Measurements from ENCODE around the gene SLC2A5. TPM values are rescaled to one million over a fixed set of nuclear protein-coding genes. Genes with fewer than 3 reads are reported as not detected.

SLC2A5 gene
- total RNA-seq, 1 experiment from 2014 or later, result not detected

DNA sequence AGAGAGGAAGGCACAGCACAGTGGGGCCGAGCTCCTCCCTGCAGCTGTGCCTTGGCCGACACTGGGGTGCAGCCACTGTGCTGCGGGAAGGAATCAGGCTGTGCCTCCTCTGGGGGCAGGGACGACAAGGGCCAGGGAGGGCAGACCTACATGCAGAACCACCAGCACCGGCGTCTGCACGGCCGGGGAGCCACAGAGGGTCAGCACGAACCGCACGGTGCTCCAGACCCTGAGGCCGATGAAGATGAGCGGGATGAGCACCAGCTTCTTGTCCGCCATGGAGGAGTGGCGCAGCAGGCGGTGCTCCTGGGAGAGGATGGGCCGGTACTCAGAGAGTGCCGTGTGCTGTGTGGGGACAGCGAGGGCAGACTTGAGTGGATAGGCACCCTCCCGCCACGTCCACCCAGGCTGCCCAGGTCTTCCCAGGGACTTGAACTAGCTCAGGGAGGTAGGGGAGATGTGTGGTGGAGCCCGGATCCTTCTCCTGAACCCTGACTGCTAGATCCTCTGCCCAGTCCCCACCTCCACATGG lies 36.0 kb upstream of the SLC2A5 start:
- Histone ChIP-seq H3K9ac (ENCODE audit: low read length) (no peak overlapping the region), H3K4me1 (ENCODE audit: insufficient read depth, low read length) (no peaks in the 10 kb centered on the region), H4K20me1 (ENCODE audit: low read length) (no peaks in the 10 kb centered on the region), H3K4me3 (ENCODE audit: low read length) (no peak overlapping the region), H3K79me2 (ENCODE audit: low read length) (no peaks in the 10 kb centered on the region), H3K4me2 (ENCODE audit: low read length) (no peak overlapping the region), H3K27ac (ENCODE audit: low read length) (no peak overlapping the region), H3K36me3 (ENCODE audit: low read depth, low read length) (no peaks in the 10 kb centered on the region), H3F3A (ENCODE audit: low read length, unreplicated experiment) (no peaks in the 10 kb centered on the region), H3K9me2 (replicated peaks; ENCODE audit: low read length) (no peaks in the 10 kb centered on the region), H2AFZ (ENCODE audit: low read length) (no peak overlapping the region), H3K9me3 (ENCODE audit: low read length) (no peaks in the 10 kb centered on the region), H3K27me3 (ENCODE audit: low read length) (no peaks in the 10 kb centered on the region)
- ChIA-PET CTCF (no interaction called here), POLR2A (ENCODE audit: unreplicated experiment) (no interaction called here)
- TF ChIP-seq CTCF (conservative IDR thresholded peaks at IDR 0.05; ENCODE audit: low read depth, low read length) (no peak), EZH2phosphoT487 (IDR thresholded peaks at IDR 0.05; ENCODE audit: borderline replicate concordance, low read length) (no peak), EZH2 (IDR thresholded peaks at IDR 0.05; ENCODE audit: low read length, unreplicated experiment) (no peak)
- DNase-seq, result no peak
- intact Hi-C loops (cut with micrococcal nuclease), result no loop called here
- no peak for ATAC-seq
- no TSS peak for BruUV-seq (replicated peaks)

GRCh38 chr1:9101510-9102146 lies 32.2 kb upstream of the SLC2A5 start:
- Histone ChIP-seq H3K9me2 (replicated peaks; ENCODE audit: low read length) (no peaks in the 10 kb centered on the region), H2AFZ (ENCODE audit: low read length) (no peak overlapping the region), H4K20me1 (ENCODE audit: low read length) (no peaks in the 10 kb centered on the region), H3K4me3 (ENCODE audit: low read length) (no peak overlapping the region), H3K36me3 (ENCODE audit: low read depth, low read length) (no peaks in the 10 kb centered on the region), H3K4me2 (ENCODE audit: low read length) (no peak overlapping the region), H3K9me3 (ENCODE audit: low read length) (no peaks in the 10 kb centered on the region), H3K27ac (ENCODE audit: low read length) (no peak overlapping the region), H3K4me1 (ENCODE audit: insufficient read depth, low read length) (no peaks in the 10 kb centered on the region), H3K79me2 (ENCODE audit: low read length) (no peaks in the 10 kb centered on the region), H3K9ac (ENCODE audit: low read length) (no peak overlapping the region), H3K27me3 (ENCODE audit: low read length) (no peaks in the 10 kb centered on the region), H3F3A (ENCODE audit: low read length, unreplicated experiment) (no peaks in the 10 kb centered on the region)
- ATAC-seq (peak; percentile 96), DNase-seq (peak; percentile 56)
- POLR2A ChIA-PET (ENCODE audit: unreplicated experiment), result no interaction called here
- TF ChIP-seq EZH2phosphoT487 (IDR thresholded peaks at IDR 0.05; ENCODE audit: borderline replicate concordance, low read length) (no peak), CTCF (conservative IDR thresholded peaks at IDR 0.05; ENCODE audit: low read depth, low read length) (peak; percentile 77)
- BruUV-seq (replicated peaks), result no TSS peak
- intact Hi-C loops (cut with micrococcal nuclease), result loop anchor here (1.0 to 5.0 kb wide), 3 partner anchors 79 to 183 kb away; no protein-coding TSS in a partner anchor
- CTCF ChIA-PET, result interaction anchor here (0.6 to 1.4 kb wide), 3 partner anchors 40 to 248 kb away, joined by 3 to 11 read pairs (median 7); no protein-coding TSS in a partner anchor

GRCh38 chr1:9100471-9101043 lies 31.1 kb upstream of the SLC2A5 start:
- ATAC-seq, result no peak
- H3K9me3 ChIP-seq (ENCODE audit: low read length), result no peaks in the 10 kb centered on the region
- TF ChIP-seq EZH2phosphoT487 (IDR thresholded peaks at IDR 0.05; ENCODE audit: borderline replicate concordance, low read length) (no peak), CTCF (conservative IDR thresholded peaks at IDR 0.05; ENCODE audit: low read depth, low read length) (no peak), EZH2 (IDR thresholded peaks at IDR 0.05; ENCODE audit: low read length, unreplicated experiment) (no peak)
- no peak overlapping the region for H2AFZ ChIP-seq (ENCODE audit: low read length)
- POLR2A ChIA-PET (ENCODE audit: unreplicated experiment), result no interaction called here
- no peak overlapping the region for H3K9ac ChIP-seq (ENCODE audit: low read length)
- CTCF ChIA-PET, result no interaction called here
- H3K9me2 ChIP-seq (replicated peaks; ENCODE audit: low read length), result no peaks in the 10 kb centered on the region
- H3K79me2 ChIP-seq (ENCODE audit: low read length), result no peaks in the 10 kb centered on the region
- no peak overlapping the region for H3K4me3 ChIP-seq (ENCODE audit: low read length)
- intact Hi-C loops (cut with micrococcal nuclease), result loop anchor here (1.0 to 5.0 kb wide), 3 partner anchors 78 to 182 kb away; no protein-coding TSS in a partner anchor
- no peak for DNase-seq
- H3K4me2 ChIP-seq (ENCODE audit: low read length), result no peak overlapping the region
- no peak overlapping the region for H3K27ac ChIP-seq (ENCODE audit: low read length)
- H3F3A ChIP-seq (ENCODE audit: low read length, unreplicated experiment), result no peaks in the 10 kb centered on the region
- H3K4me1 ChIP-seq (ENCODE audit: insufficient read depth, low read length), result no peaks in the 10 kb centered on the region
- BruUV-seq (replicated peaks), result no TSS peak
- H3K27me3 ChIP-seq (ENCODE audit: low read length), result no peaks in the 10 kb centered on the region
- H3K36me3 ChIP-seq (ENCODE audit: low read depth, low read length), result no peaks in the 10 kb centered on the region
- no peaks in the 10 kb centered on the region for H4K20me1 ChIP-seq (ENCODE audit: low read length)

Data from PC-3 (cell line).